B cell (primary cell): Measurements from ENCODE around the gene KLRF2. TPM values are rescaled to one million over a fixed set of nuclear protein-coding genes. Genes with fewer than 3 reads are reported as not detected.

Experiments used
- ATAC-seq: fragments of 200-7000 bp; cut with Tn5 transposase; one replicate; pipeline ENCODE4 v1.10.0; 2021; ENCODE audit warnings: low read depth, mild to moderate bottlenecking, moderate number of reproducible peaks, moderate library complexity
- CTCF ChIA-PET: fragments of 350-600 bp; sonication (Branson Sonifier 250); formaldehyde crosslinking; loops from one replicate; lab custom pipeline; 2021; ENCODE audit warnings: antibody characterized with exemption, inconsistent platforms; lab: Charles Lee
- POLR2A ChIA-PET: fragments of 350-600 bp; sonication (Branson Sonifier 250); formaldehyde crosslinking; loops from one replicate; lab custom pipeline; 2021; ENCODE audit warnings: antibody characterized with exemption; lab: Charles Lee
- DNase-seq: peaks from one replicate; pipeline ENCODE4 v3.0.0; 2013
- H2AFZ ChIP-seq: 2 replicates; pipeline ENCODE4 v1.6.1; 2012; ENCODE audit warnings: mild to moderate bottlenecking, low read depth, low read length; ENCODE audit not compliant: insufficient read depth, poor library complexity, severe bottlenecking
- H3K27ac ChIP-seq, 2 donors: 1 replicate in 1 of 2; 2 replicates in 1 of 2; pipeline ENCODE4 v1.5.1; 2012 to 2013; ENCODE audit warnings: low read length in 2 of 2, mild to moderate bottlenecking in 2 of 2, moderate library complexity in 1 of 2
- H3K27me3 ChIP-seq, 4 experiments: fragments of 200-600 bp in 1 of 4; sonication (generic) in 1 of 4; replicated peaks in 1 of 4; 1 replicate in 2 of 4; 2 replicates in 2 of 4; pipeline versions ENCODE4 v1.6.1 to v1.7.0; 2013 to 2016; ENCODE audit warnings: low read length in 3 of 4, mild to moderate bottlenecking in 2 of 4, mixed read lengths in 1 of 4, moderate library complexity in 1 of 4; ENCODE audit not compliant: insufficient read depth in 4 of 4, control insufficient read depth in 3 of 4; ENCODE audit errors: control extremely low read depth in 1 of 4
- H3K36me3 ChIP-seq, 2 experiments: replicated peaks in 1 of 2; 1 replicate in 1 of 2; 2 replicates in 1 of 2; pipeline versions ENCODE4 v1.6.1 to v1.7.1; 2013; ENCODE audit warnings: low read length in 1 of 2; ENCODE audit not compliant: insufficient read depth in 2 of 2, control insufficient read depth in 1 of 2; ENCODE audit errors: control extremely low read depth in 1 of 2, extremely low read depth in 1 of 2
- H3K4me1 ChIP-seq, 2 donors: fragments of 200-600 bp in 1 of 2; sonication (generic) in 1 of 2; 1 replicate in 1 of 2; 2 replicates in 1 of 2; pipeline versions ENCODE4 v1.5.1 to v1.6.1; 2013 to 2017; ENCODE audit warnings: low read length in 2 of 2; ENCODE audit not compliant: control insufficient read depth in 2 of 2, insufficient read depth in 2 of 2
- H3K4me2 ChIP-seq: replicated peaks from 2 replicates; pipeline ENCODE3; 2012; ENCODE audit warnings: mild to moderate bottlenecking, low read depth, low read length; ENCODE audit not compliant: poor library complexity, severe bottlenecking
- H3K4me3 ChIP-seq, 5 experiments: fragments of 200-600 bp in 1 of 5; sonication (generic) in 1 of 5; 1 replicate in 3 of 5; 2 replicates in 2 of 5; pipeline versions ENCODE4 v1.5.1 to v1.7.0; 2011 to 2016; ENCODE audit warnings: low read length in 4 of 5, mild to moderate bottlenecking in 4 of 5, low read depth in 2 of 5, control low read depth in 1 of 5, moderate library complexity in 1 of 5; ENCODE audit not compliant: insufficient read depth in 1 of 5; ENCODE audit errors: control extremely low read depth in 1 of 5, extremely low read depth in 1 of 5
- H3K79me2 ChIP-seq: fragments of 200-600 bp; sonication (generic); one replicate; pipeline ENCODE4 v1.6.0; 2016; ENCODE audit warnings: low read length; ENCODE audit not compliant: control insufficient read depth, insufficient read depth
- H3K9ac ChIP-seq: fragments of 200-600 bp; sonication (generic); 2 replicates; pipeline ENCODE4 v1.6.1; 2017; ENCODE audit warnings: mild to moderate bottlenecking, low read length, moderate library complexity
- H3K9me3 ChIP-seq, 3 donors: one replicate each; pipeline versions ENCODE4 v1.6.1 to v1.7.1; 2013; ENCODE audit warnings: low read length in 2 of 3; ENCODE audit not compliant: control insufficient read depth in 2 of 3, insufficient read depth in 1 of 3; ENCODE audit errors: control extremely low read depth in 1 of 3
- H4K20me1 ChIP-seq: 2 replicates; pipeline ENCODE4 v1.6.0; 2012; ENCODE audit warnings: mild to moderate bottlenecking, low read length; ENCODE audit not compliant: insufficient read depth, control insufficient read depth, poor library complexity, severe bottlenecking
- H3K27ac Mint-ChIP-seq: one replicate; pipeline ENCODE4 v1.8.0; 2021; ENCODE audit warnings: mixed read lengths
- H3K27me3 Mint-ChIP-seq: one replicate; pipeline ENCODE4 v1.8.0; 2021; ENCODE audit warnings: mixed read lengths
- H3K4me1 Mint-ChIP-seq: one replicate; pipeline ENCODE4 v1.8.0; 2021; ENCODE audit warnings: mixed read lengths
- H3K4me3 Mint-ChIP-seq: one replicate; pipeline ENCODE4 v1.8.0; 2021; ENCODE audit warnings: mixed read lengths
- H3K9me3 Mint-ChIP-seq: one replicate; pipeline ENCODE4 v1.8.0; 2022; ENCODE audit warnings: mixed read lengths; ENCODE audit not compliant: insufficient read depth
- EZH2 ChIP-seq: IDR thresholded peaks from 2 replicates; pipeline ENCODE4 v1.6.1; 2012; ENCODE audit warnings: borderline replicate concordance, low read depth, mild to moderate bottlenecking, moderate library complexity, low read length; ENCODE audit not compliant: insufficient read depth, poor library complexity, severe bottlenecking
- WGBS: methylation state at CpG from one replicate; pipeline ENCODE4 v1.1.5; 2013; ENCODE audit warnings: missing lambda C conversion rate; ENCODE audit not compliant: insufficient coverage; 5-methylcytosine and 5-hydroxymethylcytosine counted together
- intact Hi-C: fragments of 100-400 bp; cut with micrococcal nuclease; formaldehyde crosslinking; loops from one replicate; pipeline ENCODE4 v1.10.0; 2022
- polyA plus RNA-seq: library from polyadenylated mRNA; depleted of rRNA; stranded (reverse); fragments of >200 nt; gene quantifications from 2 replicates; pipeline ENCODE4 v1.2.3, GENCODE V29; 2012
- total RNA-seq, 2 donors: library from RNA; stranded (reverse); fragments of 120-200 nt in 1 of 2; gene quantifications; 1 replicate in 1 of 2; 2 replicates in 1 of 2; pipeline versions ENCODE4 v1.2.3 to v1.2.4, GENCODE V29; 2013 to 2022
- TF ChIP-seq, protein P1 (sequence below): fragments of 200-600 bp; IDR thresholded peaks from one replicate; pipeline ENCODE4 v1.8.0; 2022; ENCODE audit warnings: antibody characterized with exemption, mild to moderate bottlenecking

The KLRF2 gene
- total and polyA plus RNA-seq, 2 donors (not counting 1 experiment from before 2014, with no cell fraction given), result 0.36 TPM; not detected in 1

DNA sequence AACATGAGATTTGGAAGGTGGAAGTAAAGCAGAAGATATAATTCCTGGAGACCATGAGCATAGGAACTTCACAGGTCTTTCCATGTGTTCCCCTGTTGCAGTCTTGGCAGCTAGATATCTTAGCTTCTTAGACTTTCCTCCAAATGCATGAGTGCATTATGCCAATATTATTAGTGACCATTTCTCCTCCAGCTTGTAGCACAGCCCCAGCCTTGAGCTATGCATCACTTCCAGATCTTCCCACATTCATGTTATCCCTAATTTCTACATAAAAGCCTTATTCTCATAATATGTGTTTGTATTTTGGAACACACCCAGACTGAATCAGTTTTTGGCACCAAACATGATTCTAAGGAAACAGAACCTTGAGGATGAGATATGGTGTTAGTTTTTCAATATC, 23.2 kb upstream of the KLRF2 start:
- H3K4me3 Mint-ChIP-seq, result no peak overlapping the region
- DNase-seq (no peak), ATAC-seq (no peak)
- no peak overlapping the region for H2AFZ ChIP-seq
- H3K27me3 ChIP-seq, result no peaks in the 10 kb centered on the region
- H3K36me3 ChIP-seq, result peaks cover 0 to 31% of the 10 kb centered on the region in 2 experiments
- intact Hi-C loops, result loop anchor here (1.0 kb wide), 1 partner anchor 11 kb away; the partner anchor contains the start of gene CLEC2B
- H3K79me2 ChIP-seq, result peaks cover 31% of the 10 kb centered on the region
- peaks cover under 1% of the 10 kb centered on the region for H3K9me3 Mint-ChIP-seq
- CTCF ChIA-PET, result no interaction called here
- H4K20me1 ChIP-seq, result peaks cover 26% of the 10 kb centered on the region
- peaks cover 14% of the 10 kb centered on the region for H3K4me1 Mint-ChIP-seq
- no peak overlapping the region for H3K27ac Mint-ChIP-seq
- no peaks in the 10 kb centered on the region for H3K9me3 ChIP-seq
- TF ChIP-seq EZH2, result no peak
- TF ChIP-seq, protein P1, sequence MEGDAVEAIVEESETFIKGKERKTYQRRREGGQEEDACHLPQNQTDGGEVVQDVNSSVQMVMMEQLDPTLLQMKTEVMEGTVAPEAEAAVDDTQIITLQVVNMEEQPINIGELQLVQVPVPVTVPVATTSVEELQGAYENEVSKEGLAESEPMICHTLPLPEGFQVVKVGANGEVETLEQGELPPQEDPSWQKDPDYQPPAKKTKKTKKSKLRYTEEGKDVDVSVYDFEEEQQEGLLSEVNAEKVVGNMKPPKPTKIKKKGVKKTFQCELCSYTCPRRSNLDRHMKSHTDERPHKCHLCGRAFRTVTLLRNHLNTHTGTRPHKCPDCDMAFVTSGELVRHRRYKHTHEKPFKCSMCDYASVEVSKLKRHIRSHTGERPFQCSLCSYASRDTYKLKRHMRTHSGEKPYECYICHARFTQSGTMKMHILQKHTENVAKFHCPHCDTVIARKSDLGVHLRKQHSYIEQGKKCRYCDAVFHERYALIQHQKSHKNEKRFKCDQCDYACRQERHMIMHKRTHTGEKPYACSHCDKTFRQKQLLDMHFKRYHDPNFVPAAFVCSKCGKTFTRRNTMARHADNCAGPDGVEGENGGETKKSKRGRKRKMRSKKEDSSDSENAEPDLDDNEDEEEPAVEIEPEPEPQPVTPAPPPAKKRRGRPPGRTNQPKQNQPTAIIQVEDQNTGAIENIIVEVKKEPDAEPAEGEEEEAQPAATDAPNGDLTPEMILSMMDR, result no peak
- no peak overlapping the region for H3K4me3 ChIP-seq
- H3K9ac ChIP-seq, result no peak overlapping the region
- H3K4me2 ChIP-seq, result no peak overlapping the region
- POLR2A ChIA-PET, result no interaction called here
- no peaks in the 10 kb centered on the region for H3K27me3 Mint-ChIP-seq
- peaks cover 0 to 7% of the 10 kb centered on the region in 2 donors for H3K4me1 ChIP-seq
- H3K27ac ChIP-seq, result no peak overlapping the region

DNA sequence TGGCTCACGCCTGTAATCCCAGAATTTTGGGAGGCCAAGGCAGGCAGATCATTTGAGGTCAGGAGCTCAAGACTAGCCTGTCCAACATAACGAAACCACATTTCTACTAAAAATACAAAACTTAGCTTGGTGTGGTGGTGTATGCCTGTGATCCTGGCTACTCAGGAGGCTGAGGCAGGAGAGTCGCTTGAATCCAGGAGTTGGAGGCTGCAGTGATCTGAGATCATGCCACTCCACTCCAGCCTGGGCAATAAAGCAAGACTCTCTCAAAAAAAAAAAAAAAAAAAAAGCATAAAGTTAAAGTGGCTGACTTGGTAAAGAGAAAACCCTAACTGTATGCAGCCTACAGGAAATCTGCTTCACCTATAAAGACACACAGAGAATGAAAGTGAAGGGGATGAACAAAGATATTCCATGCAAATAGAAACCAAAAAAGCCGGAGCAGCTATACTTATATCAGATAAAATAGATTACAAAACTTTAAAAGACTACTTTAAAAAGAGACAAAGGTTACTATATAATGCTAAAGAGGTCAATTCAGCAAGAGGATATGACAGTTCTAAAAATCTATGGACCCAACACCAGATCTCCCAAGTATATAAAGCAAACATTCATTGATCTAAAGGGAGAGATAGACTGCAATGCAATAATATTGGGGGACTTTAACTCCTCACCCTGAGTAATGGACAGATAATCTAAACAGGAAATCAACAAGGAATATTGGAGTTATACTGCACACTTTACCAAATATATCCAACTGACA, 16.2 kb upstream of the KLRF2 start:
- no CpG with 5 or more reads among the region's 4 CpGs for WGBS
- Histone ChIP-seq H3K4me1 (peaks cover 4 to 13% of the 10 kb centered on the region in 2 donors), H4K20me1 (peaks cover 17% of the 10 kb centered on the region), H3K9ac (peak overlapping the region; percentile 69), H3K9me3 (peaks cover 0 to 10% (median 0%) of the 10 kb centered on the region in 3 donors), H3K4me3 (peak overlapping the region; percentile 24 to 97 (median 60)), H2AFZ (no peak overlapping the region), H3K27ac (peak overlapping the region in 1 of 2 donors; percentile 90), H3K79me2 (peaks cover 90% of the 10 kb centered on the region), H3K27me3 (no peaks in the 10 kb centered on the region), H3K36me3 (no peaks in the 10 kb centered on the region), H3K4me2 (peak overlapping the region; percentile 75)
- peak overlapping the region; percentile 81 for H3K4me3 Mint-ChIP-seq
- POLR2A ChIA-PET, result interaction anchor here (0.5 to 0.6 kb wide), 2 partner anchors 15 to 1843 kb away, joined by 3 to 5 read pairs; no protein-coding TSS in a partner anchor
- ATAC-seq, result no peak
- TF ChIP-seq, protein P1, result no peak
- no peak for TF ChIP-seq EZH2
- H3K27me3 Mint-ChIP-seq, result no peaks in the 10 kb centered on the region
- H3K4me1 Mint-ChIP-seq, result peaks cover 43% of the 10 kb centered on the region
- no peak for DNase-seq
- intact Hi-C loops, result loop anchor here (5.0 to 10.0 kb wide), 4 partner anchors 53 to 747 kb away; partner anchors contain the start of gene MAGOHB
- peaks cover 11% of the 10 kb centered on the region for H3K9me3 Mint-ChIP-seq
- H3K27ac Mint-ChIP-seq, result peak overlapping the region; percentile 59
- CTCF ChIA-PET, result interaction anchor here (4.3 kb wide), 1 partner anchor 114 kb away, joined by 14 read pairs; no protein-coding TSS in a partner anchor
